ENCODE measurements around the gene FNDC8. TPM values are rescaled to one million over a fixed set of nuclear protein-coding genes. Genes with fewer than 3 reads are reported as not detected.

The FNDC8 gene
- total RNA-seq, 1 donor from 2014 or later = not detected

- POLR2A ChIA-PET = no interaction called here
These were observed 41.3 kb downstream of the FNDC8 start for GRCh38 chr17:35162755-35163154.

GRCh38 chr17:35163886-35164285 is 42.5 kb downstream of the FNDC8 start:
- H3K4me1 Mint-ChIP-seq = no peaks in the 10 kb centered on the region

More at GRCh38 chr17:35162755-35163154, 41.3 kb downstream of the FNDC8 start:
- no peak overlapping the region for H3K4me3 Mint-ChIP-seq
- intact Hi-C loops (cut with micrococcal nuclease) = no loop called here
- H3K36me3 Mint-ChIP-seq (ENCODE audit: low read depth) = no peaks in the 10 kb centered on the region
- CTCF ChIA-PET = no interaction called here
- H3K27me3 Mint-ChIP-seq = peaks cover 45% of the 10 kb centered on the region
- no peak overlapping the region for H3K27ac Mint-ChIP-seq
- no peaks in the 10 kb centered on the region for H3K9me3 Mint-ChIP-seq
- ATAC-seq (ENCODE audit: low read depth) (no peak), DNase-seq (no peak)
- no peak for TF ChIP-seq CTCF (IDR thresholded peaks at IDR 0.05)
- no peaks in the 10 kb centered on the region for H3K4me1 Mint-ChIP-seq

GRCh38 chr17:35164716-35165115 is 43.3 kb downstream of the FNDC8 start:
- ChIA-PET CTCF (no interaction called here), POLR2A (no interaction called here)
- DNase-seq (no peak), ATAC-seq (ENCODE audit: low read depth) (no peak)
- Mint-ChIP-seq H3K9me3 (no peaks in the 10 kb centered on the region), H3K4me1 (no peaks in the 10 kb centered on the region), H3K27me3 (peaks cover 48% of the 10 kb centered on the region), H3K36me3 (ENCODE audit: low read depth) (no peaks in the 10 kb centered on the region), H3K4me3 (no peak overlapping the region), H3K27ac (no peak overlapping the region)
- no peak for TF ChIP-seq CTCF (IDR thresholded peaks at IDR 0.05)
- intact Hi-C loops (cut with micrococcal nuclease) = no loop called here

More at GRCh38 chr17:35163886-35164285, 42.5 kb downstream of the FNDC8 start:
- ATAC-seq (ENCODE audit: low read depth) (no peak), DNase-seq (no peak)
- no peaks in the 10 kb centered on the region for H3K36me3 Mint-ChIP-seq (ENCODE audit: low read depth)
- H3K27me3 Mint-ChIP-seq = peaks cover 49% of the 10 kb centered on the region
- intact Hi-C loops (cut with micrococcal nuclease) = no loop called here
- ChIA-PET CTCF (no interaction called here), POLR2A (no interaction called here)
- no peak for TF ChIP-seq CTCF (IDR thresholded peaks at IDR 0.05)
- no peaks in the 10 kb centered on the region for H3K9me3 Mint-ChIP-seq
- H3K4me3 Mint-ChIP-seq = no peak overlapping the region
- H3K27ac Mint-ChIP-seq = no peak overlapping the region

GRCh38 chr17:35166526-35166925 is 45.1 kb downstream of the FNDC8 start:
- no peak overlapping the region for H3K4me3 Mint-ChIP-seq
- ChIA-PET CTCF (no interaction called here), POLR2A (no interaction called here)
- intact Hi-C loops (cut with micrococcal nuclease) = no loop called here
- no peak for ATAC-seq (ENCODE audit: low read depth)
- TF ChIP-seq CTCF (IDR thresholded peaks at IDR 0.05) = no peak
- DNase-seq = no peak
- H3K36me3 Mint-ChIP-seq (ENCODE audit: low read depth) = no peaks in the 10 kb centered on the region
- no peak overlapping the region for H3K27ac Mint-ChIP-seq
- peaks cover 38% of the 10 kb centered on the region for H3K27me3 Mint-ChIP-seq
- H3K9me3 Mint-ChIP-seq = no peaks in the 10 kb centered on the region
- H3K4me1 Mint-ChIP-seq = no peaks in the 10 kb centered on the region

GRCh38 chr17:35167046-35167445 is 45.6 kb downstream of the FNDC8 start:
- ChIA-PET POLR2A (no interaction called here), CTCF (interaction anchor here (0.8 to 0.9 kb wide), 2 partner anchors 371 to 372 kb away, joined by 3 read pairs; no protein-coding TSS in a partner anchor)
- Mint-ChIP-seq H3K36me3 (ENCODE audit: low read depth) (no peaks in the 10 kb centered on the region), H3K4me1 (no peaks in the 10 kb centered on the region), H3K27ac (no peak overlapping the region), H3K27me3 (peaks cover 35% of the 10 kb centered on the region), H3K4me3 (no peak overlapping the region), H3K9me3 (no peaks in the 10 kb centered on the region)
- DNase-seq = no peak
- TF ChIP-seq CTCF (IDR thresholded peaks at IDR 0.05) = no peak
- ATAC-seq (ENCODE audit: low read depth) = no peak
- intact Hi-C loops (cut with micrococcal nuclease) = no loop called here

All from activated B cell treated with CpG ODN at 0.5 μM for 24 hours (primary cell).